Measurements from ENCODE around the gene C9orf153.
"Not testable (repeated sequence)": the region's sequence is repeated elsewhere in the genome, so short reads cannot be mapped to it uniquely, and the experiment has no call there.

C9orf153 gene

GRCh38 chr9:86259557-86259956 is at the start of gene C9orf153:
TSS of gene C9orf153 (minus strand) at chr9:86259657. CDS start at chr9:86229603, 30,054 bp downstream.
- no peak for DNase-seq (ENCODE audit: low read depth)

DNA sequence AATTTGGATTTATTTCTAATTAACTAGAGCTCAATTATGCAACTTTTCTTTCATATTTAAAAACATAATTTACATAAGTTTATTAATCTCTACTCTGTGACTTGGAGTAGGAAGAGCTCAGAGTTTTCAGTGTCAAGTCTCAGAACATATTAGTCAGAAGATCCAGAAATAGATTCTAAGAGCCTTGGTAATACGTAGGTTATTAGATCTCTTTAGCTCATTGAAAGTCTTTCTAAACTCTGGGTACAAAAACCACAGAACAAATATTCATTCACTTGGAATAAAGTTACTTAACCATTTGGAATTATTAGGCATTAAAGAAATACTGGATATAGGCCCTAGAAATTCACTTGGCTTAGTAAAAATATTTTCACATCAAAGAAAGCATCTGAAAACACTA is 49.2 kb upstream of the C9orf153 start:
- no peak for DNase-seq (ENCODE audit: low read depth)

GRCh38 chr9:86304236-86304730 is 44.8 kb upstream of the C9orf153 start:
- DNase-seq (ENCODE audit: low read depth): no peak

GRCh38 chr9:86303316-86303975 is 44.0 kb upstream of the C9orf153 start:
- DNase-seq (ENCODE audit: low read depth): no peak

GRCh38 chr9:86301686-86302085 is 42.2 kb upstream of the C9orf153 start:
- DNase-seq (ENCODE audit: low read depth): no peak

GRCh38 chr9:86300701-86301100 is 41.2 kb upstream of the C9orf153 start:
- no peak for DNase-seq (ENCODE audit: low read depth)

DNA sequence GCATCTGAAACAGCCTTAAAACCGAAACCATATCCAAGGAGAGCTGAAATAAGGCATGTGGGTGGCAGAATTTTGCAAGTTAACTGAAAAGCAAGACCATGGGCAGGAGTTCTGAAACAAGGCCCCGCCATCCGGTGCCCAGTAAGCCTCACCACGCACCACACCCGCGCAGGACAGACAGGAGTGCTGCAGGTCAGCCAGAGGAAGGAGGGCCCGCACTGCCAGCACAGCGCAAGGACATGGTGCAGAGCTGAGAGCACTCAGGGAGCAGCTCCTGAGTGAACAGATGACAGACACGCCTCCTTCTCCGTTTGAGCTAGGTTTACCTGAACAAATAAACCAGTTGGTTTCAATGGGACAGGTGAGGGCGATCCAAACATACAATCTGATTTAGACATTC is 39.4 kb upstream of the C9orf153 start:
- DNase-seq (ENCODE audit: low read depth): no peak

DNA sequence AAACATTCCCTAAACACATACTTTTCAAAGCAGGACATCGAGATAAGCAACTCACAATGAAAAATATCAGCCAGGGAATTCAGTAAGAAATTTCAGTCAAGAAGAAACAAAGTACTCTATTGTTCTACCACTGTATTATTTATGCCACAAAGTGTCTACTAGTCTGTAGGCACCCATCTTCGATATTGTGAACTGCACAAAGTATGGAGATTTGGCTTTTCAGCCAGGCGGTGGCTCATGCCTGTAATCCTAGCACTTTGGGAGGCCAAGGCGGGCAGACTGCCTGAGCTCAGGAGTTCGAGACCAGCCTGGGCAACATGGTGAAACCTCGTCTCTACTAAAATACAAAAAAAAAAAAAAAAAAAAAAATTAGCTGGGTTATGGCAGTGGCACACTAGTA is 30.9 kb upstream of the C9orf153 start:
- DNase-seq (ENCODE audit: low read depth): not testable (repeated sequence)

- no peak for DNase-seq (ENCODE audit: low read depth)
Measured at GRCh38 chr9:86288499-86289198, 29.2 kb upstream of the C9orf153 start.

DNA sequence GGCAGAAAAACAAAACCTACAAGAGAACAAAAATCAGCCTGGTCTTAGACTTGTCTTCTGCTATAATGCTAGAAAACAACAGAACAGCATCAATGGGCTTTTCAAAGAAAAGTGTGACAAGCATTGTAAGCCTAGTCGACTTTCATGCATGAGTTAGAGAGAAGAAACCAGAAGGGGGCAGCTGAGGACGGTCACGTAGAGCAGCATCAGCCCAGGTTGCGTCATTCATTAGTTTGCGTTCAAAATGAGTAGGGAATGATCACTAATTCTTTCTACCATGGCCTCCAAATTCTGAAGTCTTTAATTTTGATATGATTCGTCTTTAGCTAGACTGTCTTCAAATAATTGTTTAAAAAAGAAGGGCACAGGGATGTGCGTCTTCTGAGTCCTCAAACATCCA is 27.6 kb upstream of the C9orf153 start:
- DNase-seq (ENCODE audit: low read depth): no peak

GRCh38 chr9:86286278-86286677 is 26.8 kb upstream of the C9orf153 start:
- no peak for DNase-seq (ENCODE audit: low read depth)

DNA sequence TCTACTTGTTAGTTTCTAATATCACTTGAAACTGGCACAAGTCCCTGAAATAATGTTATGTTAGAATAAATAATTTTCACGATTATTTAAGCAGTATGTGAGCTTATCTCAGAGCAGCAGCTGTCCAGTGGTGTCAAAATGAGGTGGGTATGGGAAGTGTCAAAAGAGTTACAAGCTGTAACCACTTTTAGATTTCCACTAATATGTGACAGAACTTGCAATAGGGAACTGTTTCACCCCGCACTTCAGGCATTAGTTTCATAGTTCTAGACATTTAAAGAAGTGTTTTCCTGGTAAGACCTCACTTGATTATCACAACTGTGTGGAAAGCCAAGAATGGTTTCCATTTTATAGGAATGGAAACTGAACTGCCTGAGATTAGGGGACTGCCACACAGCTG is 25.8 kb upstream of the C9orf153 start:
- DNase-seq (ENCODE audit: low read depth): no peak

DNA sequence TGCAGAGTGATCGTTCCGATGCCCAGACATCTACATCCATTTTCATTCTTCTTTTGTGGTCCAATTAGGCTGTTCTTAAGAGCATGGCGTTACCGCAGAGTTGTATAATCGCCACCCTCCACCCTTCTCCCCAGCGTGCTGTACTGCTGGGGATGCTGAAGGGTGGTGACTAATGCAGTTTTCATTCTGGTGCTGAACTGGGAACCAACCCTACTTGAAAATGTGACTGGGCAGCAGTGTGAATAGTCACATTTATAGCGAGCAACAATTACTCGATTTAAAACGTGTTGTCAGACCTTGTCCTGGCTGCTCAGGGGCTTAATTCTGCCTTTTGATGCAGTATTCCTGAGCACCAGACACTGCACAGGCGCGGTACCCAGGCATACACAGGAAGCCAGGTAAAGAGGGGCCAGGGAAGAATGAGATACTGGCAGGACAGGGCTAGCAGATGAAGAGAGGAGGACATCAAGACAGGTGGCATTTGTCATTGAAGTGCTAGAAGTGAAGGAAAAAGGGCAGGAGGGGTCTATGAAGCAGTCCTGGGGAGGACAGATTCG is 23.6 kb upstream of the C9orf153 start:
- DNase-seq (ENCODE audit: low read depth): peak; percentile 69

- peak; percentile 63 for DNase-seq (ENCODE audit: low read depth)
Measured at GRCh38 chr9:86282077-86282978, 22.9 kb upstream of the C9orf153 start, which contains the start of gene ISCA1. TSS of gene ISCA1 (minus strand) at chr9:86282538. CDS start at chr9:86282458, 80 bp downstream.

GRCh38 chr9:86281593-86282076 is 22.2 kb upstream of the C9orf153 start:
- DNase-seq (ENCODE audit: low read depth): peak; percentile 11

GRCh38 chr9:86280580-86280979 is 21.1 kb upstream of the C9orf153 start:
- DNase-seq (ENCODE audit: low read depth): no peak

DNA sequence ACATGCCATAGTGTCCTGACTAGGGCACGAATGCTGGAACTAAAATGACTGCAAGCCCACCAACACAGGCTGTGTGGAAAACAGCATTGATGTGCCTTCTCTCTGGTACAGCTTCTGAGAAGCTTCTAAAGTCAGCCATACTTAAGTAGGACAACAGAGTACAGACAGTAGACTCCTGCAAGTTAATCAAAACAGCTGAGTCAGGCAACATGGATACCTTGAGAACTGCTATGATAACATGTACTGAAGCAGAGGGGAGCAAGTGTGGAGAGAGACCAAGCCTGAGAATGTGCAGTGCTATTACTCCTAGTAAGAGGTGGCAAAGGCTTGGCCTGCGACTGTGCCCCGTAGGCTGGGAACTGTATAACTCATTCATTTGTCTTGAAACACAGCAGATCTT is 20.4 kb upstream of the C9orf153 start:
- no peak for DNase-seq (ENCODE audit: low read depth)

DNA sequence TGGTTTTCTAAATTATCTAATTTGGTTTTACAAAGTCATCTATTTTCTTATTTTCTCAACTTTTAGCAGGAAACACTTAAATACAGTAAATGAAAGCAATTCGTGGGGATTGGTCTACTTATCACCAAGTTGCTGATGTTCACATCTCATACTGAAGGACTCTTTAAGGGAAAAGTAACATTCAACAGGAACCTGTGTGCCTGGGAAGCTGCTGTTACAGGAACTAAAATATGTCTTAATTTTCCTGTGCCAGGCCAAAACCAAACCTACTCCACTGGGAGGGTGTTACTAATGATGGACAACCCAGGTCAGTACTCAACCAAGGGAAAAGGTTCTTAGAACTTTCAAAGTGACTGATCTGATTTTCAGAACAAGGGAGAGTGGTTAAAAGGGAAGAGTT is 17.6 kb upstream of the C9orf153 start:
- DNase-seq (ENCODE audit: low read depth): no peak

- no peak for DNase-seq (ENCODE audit: low read depth)
Measured at GRCh38 chr9:86275962-86276361, 16.5 kb upstream of the C9orf153 start.

- no peak for DNase-seq (ENCODE audit: low read depth)
Measured at GRCh38 chr9:86274821-86275643, 15.6 kb upstream of the C9orf153 start.

- no peak for DNase-seq (ENCODE audit: low read depth)
Measured at GRCh38 chr9:86272221-86272620, 12.8 kb upstream of the C9orf153 start.
